A673 (cell line): Measurements from ENCODE around the gene DENND4C. TPM values are rescaled to one million over a fixed set of nuclear protein-coding genes. Genes with fewer than 3 reads are reported as not detected.

Experiments
- BruUV-seq: library from RNA; stranded (reverse); fragments of 400-500 nt; replicated peaks from 2 replicates; lab custom pipeline; 2021; lab: Mats Ljungman, UMichigan
- CTCF ChIA-PET: fragments of 300-600 bp; sonication (Branson Sonifier 250); formaldehyde crosslinking; loops from one replicate; lab custom pipeline; 2022; ENCODE audit warnings: antibody characterized with exemption; lab: Charles Lee
- POLR2A ChIA-PET: fragments of 300-600 bp; sonication (Branson Sonifier 250); formaldehyde crosslinking; loops from one replicate; lab custom pipeline; 2022; ENCODE audit warnings: antibody characterized with exemption; ENCODE audit not compliant: low non-redundant PET; lab: Charles Lee
- DNase-seq: peaks from one replicate; pipeline ENCODE4 v3.0.0-alpha.2; 2015; ENCODE audit warnings: low spot score
- H3K27ac ChIP-seq: fragments of 200-600 bp; sonication (generic); 2 replicates; pipeline ENCODE4 v1.5.1; 2016; ENCODE audit warnings: mixed run types, low read depth, mild to moderate bottlenecking, mixed read lengths, antibody characterized with exemption, low read length; ENCODE audit not compliant: poor library complexity, severe bottlenecking
- H3K27me3 ChIP-seq: fragments of 200-600 bp; sonication (generic); replicated peaks from 2 replicates; pipeline ENCODE4 v1.6.1; 2017; ENCODE audit warnings: mixed run types, low read depth, mild to moderate bottlenecking, mixed read lengths, antibody characterized with exemption, low read length; ENCODE audit not compliant: insufficient read depth, poor library complexity
- H3K36me3 ChIP-seq: fragments of 200-600 bp; sonication (generic); 2 replicates; pipeline ENCODE4 v1.6.1; 2016; ENCODE audit warnings: mixed run types, mild to moderate bottlenecking, mixed read lengths, antibody characterized with exemption, low read length; ENCODE audit not compliant: insufficient read depth, poor library complexity, severe bottlenecking
- H3K4me1 ChIP-seq: fragments of 200-600 bp; sonication (generic); 2 replicates; pipeline ENCODE4 v1.6.1; 2017; ENCODE audit warnings: mixed run types, mild to moderate bottlenecking, mixed read lengths, antibody characterized with exemption, low read length; ENCODE audit not compliant: insufficient read depth, poor library complexity, severe bottlenecking
- H3K4me3 ChIP-seq: fragments of 200-600 bp; sonication (generic); 2 replicates; pipeline ENCODE4 v1.5.1; 2016; ENCODE audit warnings: low read depth, mixed run types, mild to moderate bottlenecking, mixed read lengths, low read length; ENCODE audit not compliant: poor library complexity, severe bottlenecking
- H3K9me3 ChIP-seq: fragments of 200-600 bp; sonication (generic); 2 replicates; pipeline ENCODE4 v1.6.1; 2016; ENCODE audit warnings: mixed run types, low read depth, mild to moderate bottlenecking, mixed read lengths, antibody characterized with exemption, low read length; ENCODE audit not compliant: poor library complexity, severe bottlenecking
- EZH2 ChIP-seq: fragments of 200-600 bp; sonication (generic); IDR thresholded peaks from 2 replicates; pipeline ENCODE4 v1.6.1; 2017; ENCODE audit warnings: borderline replicate concordance, low read depth, mild to moderate bottlenecking, mixed read lengths, antibody characterized with exemption, low read length; ENCODE audit not compliant: poor library complexity, severe bottlenecking
- intact Hi-C: fragments of 100-400 bp; cut with micrococcal nuclease; formaldehyde crosslinking; loops from one replicate; pipeline ENCODE4 v1.10.0; 2022; ENCODE audit not compliant: unreplicated experiment
- total RNA-seq: library from RNA; stranded (reverse); gene quantifications from 2 replicates; pipeline ENCODE4 v1.2.3, GENCODE V29; 2021
- TF ChIP-seq, protein P1 (sequence below): fragments of 300-800, 200-600 bp; sonication (generic); conservative IDR thresholded peaks from 2 replicates; pipeline ENCODE4 v1.5.1; 2017; ENCODE audit warnings: low read depth, mild to moderate bottlenecking, antibody characterized with exemption, low read length, moderate library complexity, mixed read lengths

DENND4C gene
- total RNA-seq, 1 experiment from 2014 or later: 13.9 TPM

DNA sequence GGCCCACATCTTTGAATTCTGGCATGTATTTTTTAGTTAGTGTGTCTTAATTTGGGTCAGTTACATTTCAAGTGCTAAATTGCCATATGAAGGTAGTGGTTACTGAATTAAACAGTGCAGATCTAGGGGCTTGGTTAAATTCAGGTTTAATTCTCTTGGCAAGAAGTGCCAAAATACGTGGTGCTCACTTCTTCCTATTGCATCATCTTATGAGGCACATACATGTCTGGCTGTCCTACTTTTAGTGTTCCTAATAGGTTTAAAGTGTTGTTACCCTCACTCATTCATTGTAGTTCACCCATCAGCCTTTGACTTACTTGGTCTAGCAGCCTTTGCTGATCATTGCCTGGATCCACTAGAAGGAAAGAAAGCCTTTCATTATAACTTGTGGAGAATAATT, 90.0 kb downstream of the DENND4C start:
- intact Hi-C loops: no loop called here
- Histone ChIP-seq H3K36me3 (no peaks in the 10 kb centered on the region), H3K27ac (no peak overlapping the region), H3K4me1 (no peaks in the 10 kb centered on the region), H3K9me3 (no peaks in the 10 kb centered on the region), H3K4me3 (no peak overlapping the region), H3K27me3 (no peaks in the 10 kb centered on the region)
- BruUV-seq: no TSS peak
- DNase-seq: no peak
- no peak for TF ChIP-seq EZH2
- TF ChIP-seq, protein P1, sequence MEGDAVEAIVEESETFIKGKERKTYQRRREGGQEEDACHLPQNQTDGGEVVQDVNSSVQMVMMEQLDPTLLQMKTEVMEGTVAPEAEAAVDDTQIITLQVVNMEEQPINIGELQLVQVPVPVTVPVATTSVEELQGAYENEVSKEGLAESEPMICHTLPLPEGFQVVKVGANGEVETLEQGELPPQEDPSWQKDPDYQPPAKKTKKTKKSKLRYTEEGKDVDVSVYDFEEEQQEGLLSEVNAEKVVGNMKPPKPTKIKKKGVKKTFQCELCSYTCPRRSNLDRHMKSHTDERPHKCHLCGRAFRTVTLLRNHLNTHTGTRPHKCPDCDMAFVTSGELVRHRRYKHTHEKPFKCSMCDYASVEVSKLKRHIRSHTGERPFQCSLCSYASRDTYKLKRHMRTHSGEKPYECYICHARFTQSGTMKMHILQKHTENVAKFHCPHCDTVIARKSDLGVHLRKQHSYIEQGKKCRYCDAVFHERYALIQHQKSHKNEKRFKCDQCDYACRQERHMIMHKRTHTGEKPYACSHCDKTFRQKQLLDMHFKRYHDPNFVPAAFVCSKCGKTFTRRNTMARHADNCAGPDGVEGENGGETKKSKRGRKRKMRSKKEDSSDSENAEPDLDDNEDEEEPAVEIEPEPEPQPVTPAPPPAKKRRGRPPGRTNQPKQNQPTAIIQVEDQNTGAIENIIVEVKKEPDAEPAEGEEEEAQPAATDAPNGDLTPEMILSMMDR: no peak
- POLR2A ChIA-PET: no interaction called here
- CTCF ChIA-PET: no interaction called here

DNA sequence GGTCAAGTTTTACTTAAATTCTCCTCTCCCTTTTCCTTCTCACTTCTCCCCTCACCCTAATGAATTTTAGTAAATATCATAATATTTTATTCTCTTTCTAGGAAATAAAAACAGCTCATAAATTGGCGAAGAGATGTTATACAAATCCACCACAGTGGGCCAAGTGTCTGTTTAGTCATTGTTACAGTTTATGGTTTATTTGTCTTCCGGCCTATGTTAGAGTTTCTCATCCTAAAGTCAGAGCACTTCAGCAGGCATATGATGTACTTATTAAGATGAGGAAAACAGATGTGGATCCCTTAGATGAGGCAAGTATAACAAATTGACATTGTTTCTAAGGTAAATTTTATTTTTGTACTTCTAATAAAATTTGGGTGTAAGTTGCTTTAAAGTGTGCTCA, 101.4 kb downstream of the DENND4C start:
- TF ChIP-seq, protein P1: no peak
- no peak for TF ChIP-seq EZH2
- Histone ChIP-seq H3K4me3 (no peak overlapping the region), H3K27me3 (no peaks in the 10 kb centered on the region), H3K4me1 (no peaks in the 10 kb centered on the region), H3K27ac (no peak overlapping the region), H3K36me3 (no peaks in the 10 kb centered on the region), H3K9me3 (no peaks in the 10 kb centered on the region)
- ChIA-PET CTCF (no interaction called here), POLR2A (no interaction called here)
- no TSS peak for BruUV-seq
- no peak for DNase-seq
- intact Hi-C loops: no loop called here

DNA sequence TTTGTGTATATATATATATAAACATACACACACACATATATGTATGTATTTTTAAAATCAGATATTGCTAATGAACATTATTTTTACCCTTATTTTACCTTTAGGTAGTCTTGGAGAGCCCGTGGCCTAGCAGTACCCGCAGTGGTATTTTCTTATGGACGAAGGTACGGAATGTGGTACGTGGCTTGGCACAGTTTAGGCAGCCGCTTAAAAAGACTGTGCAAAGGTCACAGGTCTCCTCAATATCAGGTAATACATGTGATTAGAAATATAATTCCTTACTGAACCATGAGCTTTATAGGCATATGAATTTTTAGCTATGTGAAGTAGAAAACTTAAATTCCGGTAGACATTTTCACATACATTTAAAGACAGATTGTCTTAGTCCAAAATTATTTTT, 105.7 kb downstream of the DENND4C start:
- intact Hi-C loops: no loop called here
- no peaks in the 10 kb centered on the region for H3K36me3 ChIP-seq
- H3K27ac ChIP-seq: no peak overlapping the region
- ChIA-PET POLR2A (no interaction called here), CTCF (no interaction called here)
- no peaks in the 10 kb centered on the region for H3K27me3 ChIP-seq
- DNase-seq: no peak
- H3K4me3 ChIP-seq: no peak overlapping the region
- H3K9me3 ChIP-seq: no peaks in the 10 kb centered on the region
- no peaks in the 10 kb centered on the region for H3K4me1 ChIP-seq
- BruUV-seq: no TSS peak
- TF ChIP-seq, protein P1: no peak
- no peak for TF ChIP-seq EZH2
